ENCODE measurements around the gene SENP6. TPM values are rescaled to one million over a fixed set of nuclear protein-coding genes. Genes with fewer than 3 reads are reported as not detected.
"Not testable (repeated sequence)": the region's sequence is repeated elsewhere in the genome, so short reads cannot be mapped to it uniquely, and the experiment has no call there.

Gene SENP6
- total RNA-seq, 1 donor from 2014 or later: 159 TPM

- no peaks in the 10 kb centered on the region for H3K27me3 Mint-ChIP-seq (ENCODE audit: low read depth)
- no peak overlapping the region for H3K4me3 Mint-ChIP-seq
- peaks cover 34% of the 10 kb centered on the region for H3K36me3 Mint-ChIP-seq
- TF ChIP-seq CTCF (IDR thresholded peaks at IDR 0.05; ENCODE audit: unreplicated experiment): no peak
- H3K27ac Mint-ChIP-seq: no peak overlapping the region
- H3K9me3 Mint-ChIP-seq: no peaks in the 10 kb centered on the region
- H3K4me1 Mint-ChIP-seq: no peaks in the 10 kb centered on the region
- no peak for DNase-seq (ENCODE audit: low spot score in 2 of 2, unreplicated experiment in 2 of 2)
These were observed 92.7 kb downstream of the SENP6 start for GRCh38 chr6:75694406-75694805.

- H3K9me3 Mint-ChIP-seq; DNase-seq (ENCODE audit: low spot score in 2 of 2, unreplicated experiment in 2 of 2); H3K27me3 Mint-ChIP-seq (ENCODE audit: low read depth); H3K4me1 Mint-ChIP-seq; H3K4me3 Mint-ChIP-seq; H3K27ac Mint-ChIP-seq: not testable (repeated sequence)
- H3K36me3 Mint-ChIP-seq: peaks cover 44% of the 10 kb centered on the region
These were observed 106.7 kb downstream of the SENP6 start for GRCh38 chr6:75708334-75708733.

GRCh38 chr6:75711173-75711572, 109.5 kb downstream of the SENP6 start:
- TF ChIP-seq CTCF (IDR thresholded peaks at IDR 0.05; ENCODE audit: unreplicated experiment): no peak
- H3K27ac Mint-ChIP-seq: no peak overlapping the region
- H3K4me3 Mint-ChIP-seq: no peak overlapping the region

GRCh38 chr6:75719133-75719532, 117.5 kb downstream of the SENP6 start:
- no peak overlapping the region for H3K4me3 Mint-ChIP-seq
- peak overlapping the region; percentile 5 for H3K27ac Mint-ChIP-seq
- peaks cover under 1% of the 10 kb centered on the region for H3K4me1 Mint-ChIP-seq
- no peak for DNase-seq (ENCODE audit: low spot score in 2 of 2, unreplicated experiment in 2 of 2)
- H3K36me3 Mint-ChIP-seq: peaks cover 15% of the 10 kb centered on the region
- H3K27me3 Mint-ChIP-seq (ENCODE audit: low read depth): no peaks in the 10 kb centered on the region
- no peak for TF ChIP-seq CTCF (IDR thresholded peaks at IDR 0.05; ENCODE audit: unreplicated experiment)
- no peaks in the 10 kb centered on the region for H3K9me3 Mint-ChIP-seq

More at GRCh38 chr6:75711173-75711572, 109.5 kb downstream of the SENP6 start:
- Mint-ChIP-seq H3K4me1 (no peaks in the 10 kb centered on the region), H3K36me3 (peaks cover 45% of the 10 kb centered on the region), H3K9me3 (peaks cover 4% of the 10 kb centered on the region), H3K27me3 (ENCODE audit: low read depth) (no peaks in the 10 kb centered on the region)
- no peak for DNase-seq (ENCODE audit: low spot score in 2 of 2, unreplicated experiment in 2 of 2)

GRCh38 chr6:75723382-75723781, 121.7 kb downstream of the SENP6 start:
- Mint-ChIP-seq H3K36me3 (no peaks in the 10 kb centered on the region), H3K4me1 (peaks cover 2% of the 10 kb centered on the region), H3K4me3 (no peak overlapping the region), H3K27me3 (ENCODE audit: low read depth) (no peaks in the 10 kb centered on the region), H3K9me3 (no peaks in the 10 kb centered on the region), H3K27ac (no peak overlapping the region)
- TF ChIP-seq CTCF (IDR thresholded peaks at IDR 0.05; ENCODE audit: unreplicated experiment): no peak
- DNase-seq (ENCODE audit: low spot score in 2 of 2, unreplicated experiment in 2 of 2): no peak

GRCh38 chr6:75727206-75727605, 125.5 kb downstream of the SENP6 start:
- Mint-ChIP-seq H3K4me3 (no peak overlapping the region), H3K4me1 (peaks cover 2% of the 10 kb centered on the region), H3K27me3 (ENCODE audit: low read depth) (no peaks in the 10 kb centered on the region), H3K9me3 (no peaks in the 10 kb centered on the region), H3K36me3 (no peaks in the 10 kb centered on the region), H3K27ac (no peak overlapping the region)
- no peak for TF ChIP-seq CTCF (IDR thresholded peaks at IDR 0.05; ENCODE audit: unreplicated experiment)
- no peak for DNase-seq (ENCODE audit: low spot score in 2 of 2, unreplicated experiment in 2 of 2)

GRCh38 chr6:75731029-75731428, 129.3 kb downstream of the SENP6 start:
- not testable (repeated sequence) for H3K36me3 Mint-ChIP-seq; DNase-seq (ENCODE audit: low spot score in 2 of 2, unreplicated experiment in 2 of 2); H3K9me3 Mint-ChIP-seq; H3K27me3 Mint-ChIP-seq (ENCODE audit: low read depth); H3K27ac Mint-ChIP-seq; H3K4me1 Mint-ChIP-seq; H3K4me3 Mint-ChIP-seq
